ENCODE results near the gene ADCY1.

- TF ChIP-seq GATA2 (IDR thresholded peaks at IDR 0.05; ENCODE audit: low read depth, low read length) (no peak), GATA3 (IDR thresholded peaks at IDR 0.05; ENCODE audit: low read depth, low read length) (no peak)
Observed at GRCh38 chr7:45622058-45622457, 47.9 kb downstream of the ADCY1 start.
